SK-N-SH (cell line): ENCODE data around the gene RAB21.

ENCODE experiments used
- CHD2 ChIP-seq: fragments of 150-350 bp; IDR thresholded peaks from 2 replicates; pipeline ENCODE4 v1.6.1; 2018; ENCODE audit warnings: low read length; ENCODE audit not compliant: partially characterized antibody
- ELF1 ChIP-seq: IDR thresholded peaks from 2 replicates; pipeline ENCODE4 v1.4.0; 2012
- MXI1 ChIP-seq: IDR thresholded peaks from 2 replicates; pipeline ENCODE4 v1.6.1; 2012; ENCODE audit warnings: mild to moderate bottlenecking, low read depth, low read length, improper control_type of control experiment
- POLR2AphosphoS5 ChIP-seq: IDR thresholded peaks from 2 replicates; pipeline ENCODE4 v1.6.1; 2012; ENCODE audit warnings: low read depth, low read length
- RAD21 ChIP-seq: IDR thresholded peaks from 2 replicates; pipeline ENCODE4 v1.6.1; 2012; ENCODE audit warnings: mild to moderate bottlenecking, low read length
- SMC3 ChIP-seq: IDR thresholded peaks from 2 replicates; pipeline ENCODE4 v1.6.1; 2012; ENCODE audit warnings: low read depth, low read length, improper control_type of control experiment
- TAF1 ChIP-seq: IDR thresholded peaks from 2 replicates; pipeline ENCODE4 v1.6.1; 2012; ENCODE audit warnings: low read depth, mild to moderate bottlenecking, low read length, moderate library complexity, borderline replicate concordance
- TF ChIP-seq, protein P1 (sequence below): fragments of 200-600 bp; sonication (generic); IDR thresholded peaks from 2 replicates; pipeline ENCODE4 v1.6.1; 2017; ENCODE audit warnings: antibody characterized with exemption, mild to moderate bottlenecking, moderate library complexity
- TF ChIP-seq, protein P2 (sequence below): IDR thresholded peaks from 2 replicates; pipeline ENCODE4 v1.6.1; 2012; ENCODE audit warnings: mild to moderate bottlenecking, low read depth, low read length, moderate library complexity
- TF ChIP-seq, protein P3 (sequence below): IDR thresholded peaks from 2 replicates; pipeline ENCODE4 v1.4.0; 2012; ENCODE audit warnings: low read depth, borderline replicate concordance
- TF ChIP-seq, protein P4 (sequence below): IDR thresholded peaks from 2 replicates; pipeline ENCODE4; 2012
- TF ChIP-seq, protein P5 (sequence below): IDR thresholded peaks from 2 replicates; pipeline ENCODE4 v1.4.0; 2012; ENCODE audit warnings: low read depth

GRCh38 chr12:71848212-71848611 is 93.5 kb downstream of the RAB21 start:
- TF ChIP-seq TAF1: no peak
- no peak for TF ChIP-seq RAD21
- TF ChIP-seq, protein P1, sequence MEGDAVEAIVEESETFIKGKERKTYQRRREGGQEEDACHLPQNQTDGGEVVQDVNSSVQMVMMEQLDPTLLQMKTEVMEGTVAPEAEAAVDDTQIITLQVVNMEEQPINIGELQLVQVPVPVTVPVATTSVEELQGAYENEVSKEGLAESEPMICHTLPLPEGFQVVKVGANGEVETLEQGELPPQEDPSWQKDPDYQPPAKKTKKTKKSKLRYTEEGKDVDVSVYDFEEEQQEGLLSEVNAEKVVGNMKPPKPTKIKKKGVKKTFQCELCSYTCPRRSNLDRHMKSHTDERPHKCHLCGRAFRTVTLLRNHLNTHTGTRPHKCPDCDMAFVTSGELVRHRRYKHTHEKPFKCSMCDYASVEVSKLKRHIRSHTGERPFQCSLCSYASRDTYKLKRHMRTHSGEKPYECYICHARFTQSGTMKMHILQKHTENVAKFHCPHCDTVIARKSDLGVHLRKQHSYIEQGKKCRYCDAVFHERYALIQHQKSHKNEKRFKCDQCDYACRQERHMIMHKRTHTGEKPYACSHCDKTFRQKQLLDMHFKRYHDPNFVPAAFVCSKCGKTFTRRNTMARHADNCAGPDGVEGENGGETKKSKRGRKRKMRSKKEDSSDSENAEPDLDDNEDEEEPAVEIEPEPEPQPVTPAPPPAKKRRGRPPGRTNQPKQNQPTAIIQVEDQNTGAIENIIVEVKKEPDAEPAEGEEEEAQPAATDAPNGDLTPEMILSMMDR: no peak
- TF ChIP-seq, protein P2, sequence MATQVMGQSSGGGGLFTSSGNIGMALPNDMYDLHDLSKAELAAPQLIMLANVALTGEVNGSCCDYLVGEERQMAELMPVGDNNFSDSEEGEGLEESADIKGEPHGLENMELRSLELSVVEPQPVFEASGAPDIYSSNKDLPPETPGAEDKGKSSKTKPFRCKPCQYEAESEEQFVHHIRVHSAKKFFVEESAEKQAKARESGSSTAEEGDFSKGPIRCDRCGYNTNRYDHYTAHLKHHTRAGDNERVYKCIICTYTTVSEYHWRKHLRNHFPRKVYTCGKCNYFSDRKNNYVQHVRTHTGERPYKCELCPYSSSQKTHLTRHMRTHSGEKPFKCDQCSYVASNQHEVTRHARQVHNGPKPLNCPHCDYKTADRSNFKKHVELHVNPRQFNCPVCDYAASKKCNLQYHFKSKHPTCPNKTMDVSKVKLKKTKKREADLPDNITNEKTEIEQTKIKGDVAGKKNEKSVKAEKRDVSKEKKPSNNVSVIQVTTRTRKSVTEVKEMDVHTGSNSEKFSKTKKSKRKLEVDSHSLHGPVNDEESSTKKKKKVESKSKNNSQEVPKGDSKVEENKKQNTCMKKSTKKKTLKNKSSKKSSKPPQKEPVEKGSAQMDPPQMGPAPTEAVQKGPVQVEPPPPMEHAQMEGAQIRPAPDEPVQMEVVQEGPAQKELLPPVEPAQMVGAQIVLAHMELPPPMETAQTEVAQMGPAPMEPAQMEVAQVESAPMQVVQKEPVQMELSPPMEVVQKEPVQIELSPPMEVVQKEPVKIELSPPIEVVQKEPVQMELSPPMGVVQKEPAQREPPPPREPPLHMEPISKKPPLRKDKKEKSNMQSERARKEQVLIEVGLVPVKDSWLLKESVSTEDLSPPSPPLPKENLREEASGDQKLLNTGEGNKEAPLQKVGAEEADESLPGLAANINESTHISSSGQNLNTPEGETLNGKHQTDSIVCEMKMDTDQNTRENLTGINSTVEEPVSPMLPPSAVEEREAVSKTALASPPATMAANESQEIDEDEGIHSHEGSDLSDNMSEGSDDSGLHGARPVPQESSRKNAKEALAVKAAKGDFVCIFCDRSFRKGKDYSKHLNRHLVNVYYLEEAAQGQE: no peak
- no peak for TF ChIP-seq ELF1
- TF ChIP-seq, protein P3, sequence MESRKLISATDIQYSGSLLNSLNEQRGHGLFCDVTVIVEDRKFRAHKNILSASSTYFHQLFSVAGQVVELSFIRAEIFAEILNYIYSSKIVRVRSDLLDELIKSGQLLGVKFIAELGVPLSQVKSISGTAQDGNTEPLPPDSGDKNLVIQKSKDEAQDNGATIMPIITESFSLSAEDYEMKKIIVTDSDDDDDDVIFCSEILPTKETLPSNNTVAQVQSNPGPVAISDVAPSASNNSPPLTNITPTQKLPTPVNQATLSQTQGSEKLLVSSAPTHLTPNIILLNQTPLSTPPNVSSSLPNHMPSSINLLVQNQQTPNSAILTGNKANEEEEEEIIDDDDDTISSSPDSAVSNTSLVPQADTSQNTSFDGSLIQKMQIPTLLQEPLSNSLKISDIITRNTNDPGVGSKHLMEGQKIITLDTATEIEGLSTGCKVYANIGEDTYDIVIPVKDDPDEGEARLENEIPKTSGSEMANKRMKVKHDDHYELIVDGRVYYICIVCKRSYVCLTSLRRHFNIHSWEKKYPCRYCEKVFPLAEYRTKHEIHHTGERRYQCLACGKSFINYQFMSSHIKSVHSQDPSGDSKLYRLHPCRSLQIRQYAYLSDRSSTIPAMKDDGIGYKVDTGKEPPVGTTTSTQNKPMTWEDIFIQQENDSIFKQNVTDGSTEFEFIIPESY: no peak
- TF ChIP-seq MXI1: no peak
- TF ChIP-seq POLR2AphosphoS5: no peak
- TF ChIP-seq SMC3: no peak
- TF ChIP-seq, protein P4, sequence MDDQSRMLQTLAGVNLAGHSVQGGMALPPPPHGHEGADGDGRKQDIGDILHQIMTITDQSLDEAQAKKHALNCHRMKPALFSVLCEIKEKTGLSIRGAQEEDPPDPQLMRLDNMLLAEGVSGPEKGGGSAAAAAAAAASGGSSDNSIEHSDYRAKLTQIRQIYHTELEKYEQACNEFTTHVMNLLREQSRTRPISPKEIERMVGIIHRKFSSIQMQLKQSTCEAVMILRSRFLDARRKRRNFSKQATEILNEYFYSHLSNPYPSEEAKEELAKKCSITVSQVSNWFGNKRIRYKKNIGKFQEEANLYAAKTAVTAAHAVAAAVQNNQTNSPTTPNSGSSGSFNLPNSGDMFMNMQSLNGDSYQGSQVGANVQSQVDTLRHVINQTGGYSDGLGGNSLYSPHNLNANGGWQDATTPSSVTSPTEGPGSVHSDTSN: no peak
- TF ChIP-seq, protein P5, sequence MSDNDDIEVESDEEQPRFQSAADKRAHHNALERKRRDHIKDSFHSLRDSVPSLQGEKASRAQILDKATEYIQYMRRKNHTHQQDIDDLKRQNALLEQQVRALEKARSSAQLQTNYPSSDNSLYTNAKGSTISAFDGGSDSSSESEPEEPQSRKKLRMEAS: no peak
- TF ChIP-seq CHD2: no peak
